NCI-H1436 treated with DMSO at 0.1 percent for 48 hours (cell line): Measurements from ENCODE around the gene ZNF641.

ENCODE experiments used
- DNase-seq: peaks from one replicate; lab custom pipeline; 2025; lab: John Stamatoyannopoulos, UW

Gene ZNF641

DNA sequence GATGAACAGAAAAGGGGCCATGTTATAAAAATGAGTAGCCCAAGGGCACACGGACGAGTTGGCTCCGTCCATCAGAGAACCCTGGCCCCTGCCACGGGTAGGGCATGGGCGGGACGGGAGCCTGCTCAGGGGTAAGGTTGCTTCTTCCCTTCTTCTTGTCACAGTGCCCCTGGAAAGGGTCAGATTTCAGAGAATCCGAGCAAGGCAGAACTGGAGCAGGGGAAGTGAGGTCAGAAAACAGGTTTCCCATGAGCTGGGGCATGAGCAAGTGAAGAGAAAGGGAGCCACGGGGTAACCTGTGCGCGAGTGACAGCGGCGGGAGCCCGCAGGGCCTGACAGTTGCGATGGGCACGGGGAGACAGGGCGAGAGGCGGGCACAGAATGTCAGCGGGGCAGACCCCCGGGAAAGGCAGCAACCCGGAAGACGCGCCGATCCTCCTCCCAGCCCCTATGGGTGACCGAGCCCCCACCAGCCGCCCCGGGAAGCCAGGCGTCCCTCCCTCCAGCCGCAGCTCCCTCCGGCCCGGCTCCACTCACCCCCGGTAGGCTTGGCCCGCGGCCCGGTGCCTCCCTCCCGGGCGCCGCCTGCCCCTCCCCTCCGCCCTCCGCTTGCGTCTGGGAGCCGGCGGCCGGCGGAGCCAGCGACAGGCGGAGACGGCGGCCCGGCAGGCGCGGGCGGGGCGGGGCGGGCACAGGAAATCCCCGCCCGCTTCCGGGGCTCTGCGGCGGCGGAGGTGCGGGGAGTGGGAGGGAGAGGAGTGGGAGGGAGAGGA is at the start of gene ZNF641:
Gene ZNF641 (minus strand): TSS at position 671 of the 773 bp plus-strand sequence. CDS start 2,829 bp downstream, outside the sequence.
- DNase-seq, result no peak

DNA sequence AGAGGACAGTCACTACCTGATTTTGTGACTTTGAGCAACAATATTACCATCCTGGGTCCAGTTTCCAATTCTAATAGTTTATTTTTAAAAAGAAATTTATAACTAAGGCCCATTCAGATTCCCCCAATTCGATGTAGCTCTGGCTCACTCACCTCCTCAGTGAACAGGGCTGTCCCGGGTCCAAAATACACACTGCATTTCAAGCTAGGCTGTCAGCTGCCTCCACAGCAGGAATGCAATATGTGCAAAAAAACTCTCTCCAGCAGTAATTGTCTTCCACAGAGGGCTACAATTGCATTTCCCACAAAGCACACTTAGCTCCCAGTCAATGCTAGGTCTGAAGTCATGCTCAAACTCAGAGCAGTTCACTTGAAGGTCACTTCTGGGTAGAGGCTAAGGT is 39.3 kb upstream of the ZNF641 start:
- DNase-seq, result no peak

DNA sequence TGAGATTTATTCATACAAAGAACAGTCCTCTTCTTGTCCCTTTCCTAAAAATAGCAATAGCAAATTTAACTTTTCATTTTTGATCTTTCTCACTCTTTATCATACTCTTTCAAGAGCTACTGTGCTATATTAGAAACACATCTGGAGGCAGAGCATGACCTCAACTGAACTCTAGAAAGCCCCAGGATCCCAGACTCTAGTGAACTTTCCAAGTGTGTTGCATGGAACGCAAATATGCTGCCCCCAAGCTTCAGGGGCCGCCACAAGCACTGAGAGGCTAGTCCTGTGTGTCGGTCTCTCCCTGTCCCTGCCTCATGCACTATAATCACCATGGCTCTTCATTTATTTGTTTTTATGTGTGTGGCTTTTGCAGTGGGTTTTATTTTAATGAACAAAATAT is 38.7 kb upstream of the ZNF641 start:
- no peak for DNase-seq

DNA sequence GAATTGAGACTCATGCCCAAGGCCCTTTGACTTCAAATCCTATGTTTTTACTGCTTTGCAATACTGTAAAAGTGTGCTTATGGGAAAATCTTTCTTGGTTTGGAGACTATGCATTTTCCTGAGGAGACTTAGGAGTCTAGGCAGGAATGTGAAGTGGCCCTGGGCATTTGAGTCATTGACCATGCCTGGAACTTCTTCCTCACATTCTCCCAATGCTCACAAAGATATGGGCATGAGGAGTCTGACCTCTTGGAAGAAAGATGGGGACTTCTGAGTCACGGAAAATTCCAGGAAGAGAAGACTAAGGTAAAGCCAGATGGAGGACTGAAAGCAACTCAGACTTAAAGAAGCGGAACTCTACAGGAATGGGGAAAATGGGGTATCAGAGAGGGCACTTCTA is 38.2 kb upstream of the ZNF641 start:
- DNase-seq, result no peak

DNA sequence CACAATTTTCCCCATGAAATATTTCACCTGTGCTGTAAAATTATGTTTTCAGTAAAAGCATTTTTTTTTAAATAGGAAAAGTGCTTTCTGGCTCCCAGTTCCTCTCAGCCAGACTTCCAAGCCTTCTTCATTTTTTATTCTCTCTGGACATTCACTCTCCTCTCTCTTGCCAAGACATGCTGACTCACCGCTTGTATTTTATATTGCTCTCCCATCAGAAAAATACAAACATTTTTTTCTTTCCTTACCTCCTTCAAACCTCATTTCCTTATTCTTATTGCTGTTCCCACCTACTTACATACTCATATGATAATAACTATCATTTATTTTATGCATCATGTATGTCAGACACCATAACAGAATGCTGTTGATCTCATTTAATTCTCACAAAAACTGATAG is 37.7 kb upstream of the ZNF641 start:
- DNase-seq, result no peak

DNA sequence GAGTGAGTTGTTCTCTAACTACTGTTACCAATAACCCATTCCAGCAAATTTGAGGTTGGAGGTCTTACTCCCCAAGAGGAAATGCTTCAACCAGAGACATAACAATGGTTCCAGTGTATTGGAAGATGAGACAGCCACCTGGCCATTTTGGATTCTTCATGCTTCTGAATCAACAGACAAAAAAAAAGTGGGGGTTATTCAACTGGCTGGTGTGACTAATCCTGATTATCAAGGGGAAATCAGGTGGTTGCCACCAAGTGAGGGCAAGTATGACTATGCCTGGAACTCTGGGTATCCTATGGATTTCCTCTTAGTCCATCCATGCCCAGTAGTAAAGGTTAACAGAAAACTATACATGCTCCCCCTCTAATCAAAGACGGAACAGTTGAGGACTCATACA is 29.9 kb upstream of the ZNF641 start:
- DNase-seq, result no peak

DNA sequence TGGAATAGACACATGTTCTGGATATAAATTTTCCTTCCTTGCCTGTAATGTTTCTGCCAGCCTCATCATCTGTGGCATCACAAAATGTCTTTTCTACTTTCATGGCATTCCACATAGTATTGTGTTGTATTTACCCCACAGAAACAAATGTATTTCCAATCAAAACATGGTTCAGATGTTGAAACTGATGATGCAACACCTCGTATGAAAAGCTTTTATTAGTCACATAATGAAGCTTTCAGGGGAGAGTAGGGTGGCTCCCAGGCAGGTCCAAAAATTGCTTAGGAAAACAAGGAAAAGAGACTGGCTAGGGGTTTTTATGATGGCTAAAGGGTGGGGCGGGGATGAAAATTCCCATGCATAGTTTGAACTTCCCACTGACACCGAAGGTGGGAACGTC is 29.1 kb upstream of the ZNF641 start:
- no peak for DNase-seq

DNA sequence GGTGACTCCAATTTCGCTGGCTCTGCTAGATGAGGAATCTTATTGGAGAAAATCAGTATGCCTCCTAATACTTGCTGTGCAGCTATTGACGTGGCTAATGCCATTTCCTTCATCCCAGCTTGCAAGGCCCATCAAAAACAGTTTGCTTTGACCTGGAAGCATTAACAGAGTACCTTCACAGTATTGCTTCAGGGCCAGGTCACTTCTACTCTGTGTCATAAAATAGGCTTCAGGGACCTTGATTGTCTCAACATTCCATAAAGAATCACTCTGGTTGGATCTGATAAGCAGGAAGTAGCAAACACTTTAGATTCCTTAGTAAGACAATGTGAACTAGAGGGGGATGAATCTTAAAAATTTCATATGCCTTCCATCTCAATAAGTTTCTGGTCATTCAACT is 26.9 kb upstream of the ZNF641 start:
- no peak for DNase-seq

DNA sequence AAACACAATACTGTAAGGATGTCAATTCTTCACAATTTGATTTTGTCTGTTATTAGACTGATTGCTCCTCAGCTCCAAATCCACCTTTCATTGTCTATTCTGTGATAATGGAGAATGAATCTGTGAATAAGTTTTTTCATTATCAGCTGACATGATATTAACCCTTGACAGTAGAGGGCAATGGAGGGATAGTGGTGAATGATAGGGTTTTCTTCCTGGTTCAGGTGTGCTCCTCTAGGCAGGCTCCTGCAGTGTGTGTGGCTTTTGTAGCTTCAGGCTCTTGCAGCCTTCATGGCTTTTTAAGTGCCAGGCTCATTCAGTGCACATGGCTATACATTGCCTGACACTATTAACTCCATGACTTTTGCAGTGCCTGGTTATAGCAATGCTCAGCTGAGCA is 23.4 kb upstream of the ZNF641 start:
- DNase-seq, result no peak

DNA sequence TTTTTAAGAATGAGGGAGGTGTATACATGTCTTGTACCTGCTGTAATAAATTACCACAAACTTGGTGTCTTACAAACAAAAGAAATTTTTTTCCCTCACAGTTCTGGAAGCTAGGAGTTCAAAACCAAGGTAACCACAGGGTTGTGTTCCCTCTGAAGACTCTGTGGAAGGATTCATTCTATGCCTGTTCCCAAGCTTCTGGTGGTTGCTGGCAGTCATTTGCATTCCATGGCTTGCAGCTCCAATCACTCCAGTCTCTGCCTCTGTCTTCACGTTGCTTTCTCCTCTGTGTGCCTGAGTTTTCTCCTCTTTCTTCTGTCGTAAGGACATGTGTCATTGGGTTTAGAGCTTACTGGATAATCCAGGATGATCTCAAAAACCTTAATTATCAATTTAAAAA is 15.4 kb upstream of the ZNF641 start:
- no peak for DNase-seq

DNA sequence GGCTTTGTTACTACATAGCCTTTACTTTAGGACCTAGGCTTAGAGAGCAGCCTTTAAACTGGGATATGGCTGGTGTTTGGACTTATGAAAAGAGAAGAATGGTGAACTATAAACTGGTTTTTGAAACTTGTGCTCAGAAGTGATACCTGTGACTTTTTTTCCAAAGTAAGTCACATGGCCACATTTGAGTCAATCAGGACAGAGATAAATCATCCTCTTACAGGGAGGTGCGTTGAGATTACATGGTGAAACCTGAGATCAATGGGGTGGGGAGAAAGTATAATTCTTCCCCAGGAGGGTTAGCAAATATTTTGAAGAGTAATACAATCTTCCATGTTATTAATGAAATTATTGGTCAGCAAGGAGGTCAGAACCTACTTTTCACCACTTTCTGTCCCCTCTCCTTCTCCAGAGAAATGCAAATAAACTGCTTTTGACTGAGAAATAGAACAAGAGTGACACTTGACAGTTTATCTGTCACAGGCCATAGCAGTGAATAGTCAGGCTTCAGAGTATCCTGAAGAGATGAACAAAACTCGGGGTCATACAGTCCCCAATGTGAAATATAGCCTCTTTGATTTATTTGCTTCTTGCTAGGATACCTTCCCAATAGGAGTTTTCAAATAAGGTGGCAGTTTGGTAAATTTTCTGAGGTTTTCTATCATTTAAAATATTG is 11.1 kb upstream of the ZNF641 start:
- no peak for DNase-seq

DNA sequence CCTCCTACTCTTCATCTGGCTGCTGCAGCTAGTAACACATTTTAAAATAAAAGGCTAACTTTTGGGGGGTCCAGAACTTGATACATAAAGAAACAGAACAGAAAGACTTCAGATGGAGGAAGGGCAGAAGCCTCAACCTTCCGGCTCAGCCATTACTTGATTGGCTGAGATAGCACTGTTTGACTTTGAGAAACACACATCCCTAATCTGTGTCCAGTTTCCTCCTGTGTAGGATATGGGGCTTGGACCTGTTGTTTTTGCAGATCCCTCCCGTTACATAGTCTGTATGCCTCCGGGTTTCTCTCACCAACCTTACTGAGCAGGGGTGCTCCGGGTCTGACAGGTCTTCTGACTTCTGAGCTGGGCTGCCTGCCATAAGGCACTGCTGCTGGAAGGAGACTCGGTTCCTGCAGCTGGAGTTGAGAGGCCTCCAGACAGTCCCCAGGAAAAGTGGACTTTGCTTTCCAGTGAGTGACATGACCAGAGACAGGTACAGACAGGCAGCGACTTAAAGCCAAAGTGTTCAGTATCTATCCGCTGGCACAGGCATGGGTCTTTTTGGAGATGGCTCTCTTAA is 8.3 kb upstream of the ZNF641 start:
- DNase-seq, result no peak

DNA sequence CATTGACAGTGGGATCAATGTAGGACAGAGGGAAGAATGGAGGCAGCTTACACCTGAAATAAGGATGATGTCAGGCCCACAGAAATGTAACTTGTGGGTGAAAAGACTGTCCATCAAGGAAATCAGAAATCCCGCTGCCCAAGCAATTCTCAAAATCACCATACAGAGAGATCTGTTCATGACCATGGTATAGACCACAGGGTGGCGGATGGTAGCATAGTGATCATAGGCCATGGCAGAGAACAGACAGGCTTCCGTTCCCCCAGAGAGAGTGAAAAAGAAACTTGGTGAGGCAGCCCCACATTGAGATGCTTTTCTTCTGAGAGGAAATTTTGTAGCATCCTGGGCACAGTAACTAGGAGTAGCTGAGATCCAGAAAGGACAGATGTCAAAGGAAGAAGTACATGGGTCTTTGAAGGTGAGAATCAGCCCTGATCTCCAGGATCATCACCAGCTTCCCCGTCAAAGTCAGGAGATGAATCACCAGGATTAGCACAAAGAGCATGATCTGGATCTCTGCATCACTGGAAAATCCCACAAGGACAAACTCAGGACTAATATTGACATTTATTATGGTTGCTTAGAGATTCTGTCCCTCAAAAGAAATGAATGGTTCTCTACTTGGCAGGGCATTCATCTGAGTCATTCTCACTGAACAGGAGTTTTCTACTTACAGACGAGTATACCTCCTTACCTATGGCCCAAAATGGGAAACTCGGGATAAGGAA is 5.5 kb upstream of the ZNF641 start:
- DNase-seq, result no peak

DNA sequence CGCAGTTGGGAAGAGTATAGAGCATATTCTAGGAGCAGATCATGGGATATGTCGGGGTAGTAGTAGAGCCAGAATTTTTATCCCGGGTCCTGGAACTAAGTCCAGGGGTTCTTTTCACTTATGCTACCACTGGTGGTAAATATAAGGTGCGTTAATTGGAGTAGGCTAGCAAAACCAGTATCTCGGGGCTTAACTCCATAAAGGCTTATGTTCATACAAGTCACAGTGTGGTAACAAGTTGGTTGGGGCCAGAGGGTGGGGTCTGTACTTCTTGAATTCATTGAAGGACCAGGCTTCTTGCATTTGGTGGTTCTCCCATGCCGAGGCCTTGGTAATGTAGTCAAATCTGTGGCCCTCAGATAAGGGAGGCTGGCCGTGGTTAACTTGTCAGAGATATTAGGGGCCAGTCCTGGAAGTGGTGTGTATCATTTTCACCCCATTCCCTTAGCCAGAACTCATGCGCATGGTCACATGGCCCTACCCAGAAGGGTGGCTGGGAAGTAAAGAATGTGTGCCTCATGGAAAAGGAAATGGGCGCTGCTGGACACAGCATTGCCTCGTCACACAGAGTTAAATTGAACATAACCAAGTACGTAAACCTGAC is 1.5 kb upstream of the ZNF641 start:
- no peak for DNase-seq

DNA sequence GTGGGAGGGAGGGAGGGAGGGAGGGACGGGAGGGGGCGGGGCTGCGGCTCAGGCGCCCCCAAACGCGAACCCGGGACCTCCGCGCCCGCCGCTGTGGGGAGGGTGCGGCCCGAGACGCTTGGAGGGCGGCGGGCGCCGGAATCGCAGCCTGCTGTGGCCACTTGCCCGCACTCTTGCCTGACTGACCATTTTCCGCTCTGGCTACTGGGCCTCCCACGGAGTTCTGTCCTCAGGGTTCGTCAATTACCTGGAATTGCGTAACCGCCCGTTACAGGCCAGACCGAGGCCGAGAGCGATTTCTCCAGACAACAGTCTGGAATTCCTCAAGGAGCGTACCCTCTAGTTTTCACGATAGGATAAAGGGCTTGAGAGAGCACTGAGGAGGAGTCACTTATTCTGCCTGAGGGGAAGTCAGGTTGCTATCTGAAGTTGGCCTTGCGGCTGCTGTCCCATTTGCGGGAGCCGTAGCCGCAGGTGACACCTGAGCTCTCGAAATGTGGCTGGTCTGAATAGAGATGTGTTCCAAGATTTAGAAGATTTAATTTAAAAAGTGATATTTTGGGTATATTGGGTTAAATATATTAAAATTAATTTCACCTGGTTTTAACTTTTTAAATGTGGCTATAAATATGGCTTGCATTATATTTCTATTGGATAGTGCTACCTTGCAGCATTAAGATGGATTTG is 446 bp upstream of the ZNF641 start:
- DNase-seq, result no peak

DNA sequence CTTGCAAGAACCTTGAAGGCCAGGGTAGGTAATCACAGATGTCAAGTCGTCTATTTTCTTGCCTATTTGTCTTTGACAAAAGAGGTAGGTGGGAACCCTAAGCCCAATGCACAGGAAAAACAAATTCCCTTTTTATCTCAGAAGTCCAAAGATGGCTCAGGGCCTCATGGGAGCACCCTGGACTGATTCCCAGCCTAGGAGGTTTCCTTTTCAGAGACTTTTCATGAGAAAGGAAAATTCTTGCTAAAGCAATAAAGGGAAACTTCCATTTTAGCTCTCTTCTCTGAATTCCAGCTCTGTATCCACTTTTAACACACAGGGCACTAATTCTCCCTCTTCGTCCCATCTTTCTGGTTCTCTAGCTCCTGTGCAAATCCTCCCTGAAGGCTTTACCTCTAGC is 1.2 kb downstream of the ZNF641 start:
- DNase-seq, result no peak

DNA sequence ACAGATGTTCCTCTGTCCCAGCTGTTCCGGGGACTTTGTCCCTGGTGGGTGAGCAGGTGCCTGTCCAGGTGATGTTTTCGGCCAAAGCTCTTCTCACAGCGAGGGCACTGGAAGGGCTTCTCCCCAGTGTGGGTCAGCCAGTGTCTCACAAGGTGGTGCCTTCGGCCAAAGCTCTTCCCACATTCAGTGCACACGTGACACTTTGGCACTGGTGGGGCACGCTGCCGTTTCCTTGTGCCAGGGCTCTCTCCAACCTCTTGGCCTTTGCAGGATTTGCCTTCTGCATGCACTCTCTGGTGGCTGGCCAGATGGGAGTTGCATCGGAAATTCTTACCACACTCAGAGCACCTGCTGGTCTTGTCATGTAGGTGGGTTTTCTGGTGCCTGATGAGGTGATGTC is 7.7 kb downstream of the ZNF641 start:
- no peak for DNase-seq

DNA sequence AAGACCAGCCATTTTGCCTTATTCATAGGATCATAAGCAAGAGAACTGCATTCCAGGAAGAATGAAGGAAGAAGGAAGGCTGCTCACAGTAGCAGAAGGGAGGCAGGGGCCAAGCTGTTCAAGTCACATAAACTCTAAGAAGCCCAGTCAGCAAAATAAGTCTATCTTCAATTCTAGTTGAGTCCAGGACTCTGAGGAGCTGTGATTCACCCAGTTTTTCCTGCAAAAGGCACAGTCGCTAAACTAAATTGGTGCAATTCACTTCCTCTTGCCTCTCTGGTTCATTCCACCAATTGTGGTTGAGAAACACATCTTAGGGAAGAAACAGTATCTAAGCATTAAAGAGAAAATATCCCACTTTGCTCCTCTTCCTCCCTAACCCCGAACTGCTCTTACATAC is 9.8 kb downstream of the ZNF641 start:
- no peak for DNase-seq

DNA sequence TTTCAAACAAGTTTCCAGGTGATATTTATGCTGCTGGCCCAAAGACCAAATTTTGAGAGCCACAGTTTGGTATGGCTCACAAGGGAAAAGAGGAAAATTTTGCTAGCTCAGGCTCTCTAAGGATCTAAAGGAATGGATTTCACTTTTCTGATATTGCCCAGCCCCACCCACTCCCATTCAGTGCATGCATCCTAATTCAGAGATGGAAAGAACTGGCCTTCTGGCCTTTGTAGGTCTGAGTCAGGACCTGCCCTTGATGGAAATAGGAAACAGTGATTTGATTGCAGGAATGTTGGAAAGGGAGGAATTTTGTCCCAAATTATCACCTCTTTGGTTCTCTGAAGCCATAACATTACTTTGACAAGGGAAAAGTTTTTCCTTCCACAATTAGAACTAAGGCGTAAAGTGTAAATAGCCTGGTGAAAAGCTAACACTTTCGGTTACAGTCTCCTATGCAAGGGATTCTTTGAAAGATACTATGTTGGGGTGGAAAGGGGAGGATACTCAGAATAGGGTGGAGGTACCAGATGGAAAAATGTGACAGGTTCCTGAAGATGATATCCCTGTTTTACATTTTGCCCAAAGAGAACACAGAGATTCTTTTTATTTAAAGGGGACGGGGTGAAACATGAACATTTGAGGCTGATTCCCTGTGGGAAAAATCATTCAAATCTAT is 11.1 kb downstream of the ZNF641 start:
- DNase-seq, result no peak

DNA sequence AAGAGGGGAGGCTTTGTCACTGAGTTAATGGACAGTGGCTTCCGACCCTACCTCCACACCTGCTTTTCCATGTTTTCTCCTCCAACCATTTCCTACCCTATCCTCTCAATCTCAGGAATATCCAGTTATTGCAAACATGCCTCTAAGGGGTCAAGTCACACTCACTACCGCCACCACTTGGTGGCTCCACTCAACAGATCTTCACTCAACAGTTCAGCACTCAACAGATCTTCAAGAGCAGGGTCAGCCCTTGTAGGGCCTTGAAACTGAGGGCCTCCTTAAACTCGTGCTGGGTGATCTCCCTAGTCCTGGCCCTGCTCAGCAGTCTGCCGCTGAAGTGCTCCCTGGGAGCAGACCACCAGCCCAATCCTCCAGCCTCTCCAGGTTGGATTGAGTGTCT is 14.2 kb downstream of the ZNF641 start:
- no peak for DNase-seq

DNA sequence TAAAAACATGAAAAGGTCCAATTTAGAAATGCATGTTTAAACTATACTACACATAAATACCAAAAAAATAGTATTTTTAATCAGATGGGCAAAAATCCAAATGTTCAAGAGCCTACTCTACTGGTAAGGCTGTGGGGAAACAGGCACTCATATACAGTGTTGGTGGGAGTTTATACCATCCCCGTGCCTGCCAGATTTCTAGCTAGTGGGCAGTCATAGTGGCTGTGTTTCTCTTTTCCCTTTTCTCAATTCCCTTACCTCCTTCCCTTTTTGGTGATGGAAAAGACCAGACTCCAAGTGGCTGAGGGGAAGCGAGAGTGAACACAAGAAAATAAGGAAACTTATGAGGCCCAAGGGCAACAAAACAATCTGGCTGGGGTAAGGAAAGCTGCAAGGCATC is 14.7 kb downstream of the ZNF641 start:
- no peak for DNase-seq
